ENCODE results near the gene UQCRC2.
"Not testable (repeated sequence)": the region's sequence is repeated elsewhere in the genome, so short reads cannot be mapped to it uniquely, and the experiment has no call there.

The UQCRC2 gene

GRCh38 chr16:21991621-21992020, 38.5 kb downstream of the UQCRC2 start:
- no peak for TF ChIP-seq CTCF (IDR thresholded peaks at IDR 0.05; ENCODE audit: low read depth, low read length)
- no peak overlapping the region for H3K4me3 ChIP-seq (ENCODE audit: low read depth, low read length)

GRCh38 chr16:21994856-21995465, 41.8 kb downstream of the UQCRC2 start:
- no peak overlapping the region for H3K4me3 ChIP-seq (ENCODE audit: low read depth, low read length)
- TF ChIP-seq CTCF (IDR thresholded peaks at IDR 0.05; ENCODE audit: low read depth, low read length) = no peak

- H3K4me3 ChIP-seq (ENCODE audit: low read depth, low read length) = no peak overlapping the region
- TF ChIP-seq CTCF (IDR thresholded peaks at IDR 0.05; ENCODE audit: low read depth, low read length) = no peak
Measured at GRCh38 chr16:21996923-21997696, 43.9 kb downstream of the UQCRC2 start.

- no peak for TF ChIP-seq CTCF (IDR thresholded peaks at IDR 0.05; ENCODE audit: low read depth, low read length)
- no peak overlapping the region for H3K4me3 ChIP-seq (ENCODE audit: low read depth, low read length)
Measured at GRCh38 chr16:21997697-21998480, 44.7 kb downstream of the UQCRC2 start.

GRCh38 chr16:22001591-22001990, 48.4 kb downstream of the UQCRC2 start:
- no peak overlapping the region for H3K4me3 ChIP-seq (ENCODE audit: low read depth, low read length)
- TF ChIP-seq CTCF (IDR thresholded peaks at IDR 0.05; ENCODE audit: low read depth, low read length) = no peak

- not testable (repeated sequence) for H3K4me3 ChIP-seq (ENCODE audit: low read depth, low read length)
Measured at GRCh38 chr16:22002047-22002446, 48.9 kb downstream of the UQCRC2 start.

GRCh38 chr16:22003195-22003594, 50.0 kb downstream of the UQCRC2 start:
- TF ChIP-seq CTCF (IDR thresholded peaks at IDR 0.05; ENCODE audit: low read depth, low read length) = no peak
- no peak overlapping the region for H3K4me3 ChIP-seq (ENCODE audit: low read depth, low read length)
